ENCODE data around the gene MBOAT7. TPM values are rescaled to one million over a fixed set of nuclear protein-coding genes. Genes with fewer than 3 reads are reported as not detected.
"Not testable (repeated sequence)": the region's sequence is repeated elsewhere in the genome, so short reads cannot be mapped to it uniquely, and the experiment has no call there.

MBOAT7 gene
- total RNA-seq, 3 donors from 2014 or later = 96.3 to 122 (median 108) TPM

DNA sequence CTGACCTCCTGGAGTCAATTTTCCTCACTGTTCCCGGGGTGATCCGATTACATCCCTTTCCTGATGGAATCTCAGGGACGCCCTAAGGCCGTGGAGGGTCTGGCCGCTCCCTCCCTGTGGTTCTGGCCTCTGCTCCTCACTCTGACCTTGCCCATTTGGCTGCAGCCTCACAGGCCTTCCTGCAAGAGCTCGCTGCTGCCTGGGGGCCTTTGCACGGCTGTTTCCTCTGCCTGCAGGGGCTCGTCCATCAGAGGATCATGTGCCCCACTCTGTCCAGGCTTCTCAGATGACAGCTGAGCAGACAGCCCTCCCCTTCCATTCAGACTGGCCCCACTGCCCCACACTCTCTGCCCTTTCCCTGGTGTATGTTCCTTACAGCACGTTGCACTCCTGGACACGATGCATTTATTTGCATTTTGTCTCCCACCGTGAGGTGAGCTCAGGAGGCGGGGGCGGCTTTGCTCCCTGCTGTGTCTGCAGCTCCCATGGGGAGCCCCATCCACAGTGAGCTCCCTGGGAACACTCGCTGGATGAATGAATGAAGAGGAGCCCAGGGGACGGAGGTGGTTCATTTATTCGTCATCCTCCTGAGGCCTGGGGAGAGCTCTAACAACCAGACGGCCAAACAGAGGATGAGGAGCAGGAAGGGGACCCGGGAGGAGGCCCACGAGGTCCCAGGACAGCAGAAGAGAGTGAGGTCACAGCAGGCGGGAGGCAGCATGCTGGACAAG lies 28.3 kb upstream of the MBOAT7 start:
- not testable (repeated sequence) for H3K27me3 Mint-ChIP-seq (ENCODE audit: low read depth); H3K4me1 Mint-ChIP-seq (ENCODE audit: low read depth); H3K4me3 Mint-ChIP-seq; H3K36me3 Mint-ChIP-seq (ENCODE audit: insufficient read depth); ATAC-seq; DNase-seq; H3K9me3 Mint-ChIP-seq

DNA sequence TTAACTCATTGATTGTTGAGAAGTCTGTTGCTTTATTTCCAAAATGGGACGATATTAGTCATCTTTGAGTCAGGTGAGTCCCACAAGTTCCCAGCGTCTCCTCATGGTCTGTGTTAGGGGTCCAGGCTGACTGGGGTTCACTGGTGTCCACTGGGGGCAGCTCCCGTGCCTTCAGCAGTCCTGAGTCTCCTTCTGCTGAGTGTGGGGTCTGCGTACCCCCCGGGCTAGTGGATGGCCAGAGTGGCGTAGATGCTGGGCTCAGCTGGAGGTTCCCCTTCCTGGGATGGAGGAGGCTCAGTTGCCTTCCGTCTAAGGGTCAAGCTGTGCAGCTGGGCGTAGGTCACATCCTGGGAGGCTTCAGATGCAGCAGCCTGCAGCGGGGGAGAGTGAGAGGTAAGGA lies 27.5 kb upstream of the MBOAT7 start:
- H3K9me3 Mint-ChIP-seq = no peaks in the 10 kb centered on the region

DNA sequence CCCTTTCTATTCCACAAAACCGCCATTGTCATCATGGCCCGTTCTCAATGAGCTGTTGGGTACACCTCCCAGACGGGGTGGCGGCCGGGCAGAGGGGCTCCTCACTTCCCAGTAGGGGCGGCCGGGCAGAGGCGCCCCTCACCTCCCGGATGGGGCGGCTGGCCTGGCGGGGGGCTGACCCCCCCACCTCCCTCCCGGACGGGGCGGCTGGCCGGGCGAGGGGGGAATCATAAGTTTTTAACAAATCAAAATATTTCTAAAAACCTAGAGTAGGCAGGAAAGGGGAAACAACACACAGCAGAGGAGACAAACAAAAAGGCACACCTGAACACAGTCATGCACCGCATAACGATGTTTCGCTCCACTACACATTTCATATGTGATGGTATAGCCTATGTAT lies 25.4 kb upstream of the MBOAT7 start:
- DNase-seq; ATAC-seq; H3K27me3 Mint-ChIP-seq (ENCODE audit: low read depth); H3K9me3 Mint-ChIP-seq; H3K4me3 Mint-ChIP-seq; H3K36me3 Mint-ChIP-seq (ENCODE audit: insufficient read depth): not testable (repeated sequence)
- H3K4me1 Mint-ChIP-seq (ENCODE audit: low read depth) = peaks cover 16% of the 10 kb centered on the region

More for the DNA sequence above, 27.5 kb upstream of the MBOAT7 start:
- Mint-ChIP-seq H3K4me3 (no peak overlapping the region), H3K4me1 (ENCODE audit: low read depth) (no peaks in the 10 kb centered on the region), H3K36me3 (ENCODE audit: insufficient read depth) (no peaks in the 10 kb centered on the region), H3K27me3 (ENCODE audit: low read depth) (peaks cover 3% of the 10 kb centered on the region)
- DNase-seq = no peak
- ATAC-seq = no peak

DNA sequence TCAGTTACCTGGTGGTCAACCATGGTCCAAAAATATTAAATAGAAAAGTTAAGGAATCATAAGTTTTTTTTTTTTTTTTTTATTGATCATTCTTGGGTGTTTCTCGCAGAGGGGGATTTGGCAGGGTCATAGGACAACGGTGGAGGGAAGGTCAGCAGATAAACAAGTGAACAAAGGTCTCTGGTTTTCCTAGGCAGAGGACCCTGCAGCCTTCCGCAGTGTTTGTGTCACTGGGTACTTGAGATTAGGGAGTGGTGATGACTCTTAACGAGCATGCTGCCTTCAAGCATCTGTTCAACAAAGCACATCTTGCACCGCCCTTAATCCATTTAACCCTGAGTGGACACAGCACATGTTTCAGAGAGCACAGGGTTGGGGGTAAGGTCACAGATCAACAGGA lies 24.8 kb upstream of the MBOAT7 start:
- H3K4me3 Mint-ChIP-seq; ATAC-seq; H3K36me3 Mint-ChIP-seq (ENCODE audit: insufficient read depth); DNase-seq; H3K9me3 Mint-ChIP-seq; H3K27me3 Mint-ChIP-seq (ENCODE audit: low read depth): not testable (repeated sequence)
- peaks cover 22% of the 10 kb centered on the region for H3K4me1 Mint-ChIP-seq (ENCODE audit: low read depth)

DNA sequence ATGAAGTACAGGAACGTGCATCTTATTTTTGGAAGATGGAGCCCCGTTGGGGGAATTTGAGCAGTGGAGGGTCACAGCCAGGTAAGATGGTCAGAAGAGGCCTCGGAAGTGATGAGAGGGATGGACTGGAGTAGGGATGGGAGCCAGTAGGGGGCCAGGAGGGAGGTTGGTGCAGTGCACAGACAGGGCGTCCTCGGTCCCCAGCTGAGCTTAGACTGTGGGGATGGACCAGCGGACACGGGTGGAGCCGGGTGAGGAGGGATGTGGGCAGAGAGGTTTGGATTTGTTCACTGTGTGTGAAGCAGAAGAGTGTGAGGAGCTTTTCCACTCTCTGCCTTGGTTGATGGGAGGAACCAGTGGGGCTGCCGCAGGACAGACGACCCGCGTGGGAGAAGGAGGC lies 21.9 kb upstream of the MBOAT7 start:
- Mint-ChIP-seq H3K9me3 (no peaks in the 10 kb centered on the region), H3K4me3 (no peak overlapping the region), H3K4me1 (ENCODE audit: low read depth) (peaks cover 51% of the 10 kb centered on the region), H3K36me3 (ENCODE audit: insufficient read depth) (peaks cover 24% of the 10 kb centered on the region), H3K27me3 (ENCODE audit: low read depth) (no peaks in the 10 kb centered on the region)
- DNase-seq (no peak), ATAC-seq (no peak)

DNA sequence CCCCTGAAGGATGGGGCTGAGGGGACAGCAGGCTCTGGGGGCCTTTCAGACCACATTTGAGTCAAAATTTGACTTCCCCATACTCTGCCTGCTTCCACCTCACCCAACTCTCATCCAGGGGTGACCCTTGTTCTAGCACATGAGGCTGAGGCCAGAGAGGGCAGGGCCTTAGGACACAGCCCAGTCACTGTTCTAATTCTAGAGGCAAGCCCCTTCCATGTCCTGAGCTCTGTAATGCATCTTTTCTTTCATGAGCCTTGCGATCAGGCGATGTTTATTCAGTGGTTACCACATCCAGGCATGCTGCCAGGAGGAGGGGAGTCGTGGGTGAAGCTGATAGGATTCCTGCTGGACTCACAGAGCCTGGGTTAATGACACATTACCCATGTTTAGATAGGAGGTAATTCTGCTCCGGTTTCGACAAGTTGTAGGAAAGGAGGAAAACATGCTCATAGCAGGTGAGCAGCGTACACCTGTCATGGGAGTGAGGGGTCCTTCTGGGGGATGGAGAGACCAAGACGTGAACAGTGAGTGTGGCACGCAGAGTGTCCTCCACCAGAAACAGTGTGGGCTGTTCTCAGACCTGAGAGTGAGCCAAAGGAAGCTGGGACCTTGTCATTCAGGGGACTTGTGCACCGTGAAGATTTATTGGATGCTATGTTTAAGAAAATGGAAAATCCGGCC lies 20.6 kb upstream of the MBOAT7 start:
- no peak for DNase-seq
- Mint-ChIP-seq H3K4me1 (ENCODE audit: low read depth) (peaks cover 64% of the 10 kb centered on the region), H3K9me3 (no peaks in the 10 kb centered on the region), H3K36me3 (ENCODE audit: insufficient read depth) (peaks cover 34% of the 10 kb centered on the region), H3K4me3 (peak overlapping the region; percentile 1), H3K27me3 (ENCODE audit: low read depth) (no peaks in the 10 kb centered on the region)
- peak in 1 of 2 donors; percentile 1 for ATAC-seq

DNA sequence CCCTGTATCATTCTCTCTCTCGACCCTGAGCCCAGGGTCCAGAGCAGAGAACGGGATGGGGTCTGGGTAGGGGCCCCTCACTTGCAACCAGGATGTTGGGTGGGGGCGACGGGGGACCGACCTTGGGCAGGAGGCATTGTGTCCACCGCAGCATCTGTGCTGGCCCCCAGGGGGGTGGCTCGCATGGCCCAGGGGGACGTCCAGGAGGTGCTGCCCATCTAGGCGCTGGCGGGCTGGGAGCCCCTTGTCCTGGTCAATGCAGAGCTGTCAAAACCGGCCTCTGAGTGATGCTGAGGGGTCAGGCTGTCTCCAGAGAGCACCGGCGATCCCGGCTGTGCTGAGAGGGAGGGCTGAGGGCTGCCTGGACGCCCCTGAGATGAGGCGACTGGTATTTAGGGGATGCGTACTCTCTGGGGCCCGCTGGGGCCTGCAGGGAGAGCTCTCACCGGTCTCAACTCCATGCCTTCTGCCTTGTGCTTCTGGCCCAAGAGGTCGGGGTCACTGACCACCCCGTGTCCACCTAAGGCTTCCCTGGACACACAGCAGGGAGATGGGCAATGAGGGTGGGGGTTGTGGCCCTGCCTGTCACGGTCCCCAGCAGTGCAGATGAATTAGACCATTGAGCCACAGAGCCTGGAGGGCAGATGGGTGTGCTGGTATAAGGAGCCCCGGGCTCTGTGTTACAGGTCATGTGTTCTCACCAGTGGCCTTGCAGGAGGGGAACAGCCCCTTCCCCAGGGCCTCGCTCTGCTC lies 19.9 kb upstream of the MBOAT7 start:
- Mint-ChIP-seq H3K4me1 (ENCODE audit: low read depth) (peaks cover 71% of the 10 kb centered on the region), H3K27me3 (ENCODE audit: low read depth) (no peaks in the 10 kb centered on the region), H3K4me3 (no peak overlapping the region), H3K36me3 (ENCODE audit: insufficient read depth) (peaks cover 42% of the 10 kb centered on the region), H3K9me3 (no peaks in the 10 kb centered on the region)
- ATAC-seq (peak; percentile 1 to 7), DNase-seq (no peak)

DNA sequence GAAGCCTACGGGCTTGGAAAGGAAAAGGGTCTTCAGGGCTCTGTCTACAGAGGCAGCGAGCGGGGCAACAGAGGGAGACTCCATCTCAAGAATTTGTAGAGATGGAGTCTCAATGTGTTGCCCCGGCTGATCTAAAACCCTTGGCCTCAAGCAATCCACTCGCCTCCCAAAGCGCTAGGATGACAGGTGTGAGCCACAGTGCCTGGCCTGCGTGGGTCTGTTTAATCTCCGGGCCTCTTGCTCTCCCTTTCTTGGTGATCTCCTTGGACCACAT lies 19.3 kb upstream of the MBOAT7 start:
- Mint-ChIP-seq H3K27me3 (ENCODE audit: low read depth) (no peaks in the 10 kb centered on the region), H3K4me1 (ENCODE audit: low read depth) (peaks cover 76% of the 10 kb centered on the region), H3K9me3 (no peaks in the 10 kb centered on the region), H3K36me3 (ENCODE audit: insufficient read depth) (peaks cover 45% of the 10 kb centered on the region), H3K4me3 (peak overlapping the region; percentile 98)
- DNase-seq (no peak), ATAC-seq (peak; percentile 3 to 5)

DNA sequence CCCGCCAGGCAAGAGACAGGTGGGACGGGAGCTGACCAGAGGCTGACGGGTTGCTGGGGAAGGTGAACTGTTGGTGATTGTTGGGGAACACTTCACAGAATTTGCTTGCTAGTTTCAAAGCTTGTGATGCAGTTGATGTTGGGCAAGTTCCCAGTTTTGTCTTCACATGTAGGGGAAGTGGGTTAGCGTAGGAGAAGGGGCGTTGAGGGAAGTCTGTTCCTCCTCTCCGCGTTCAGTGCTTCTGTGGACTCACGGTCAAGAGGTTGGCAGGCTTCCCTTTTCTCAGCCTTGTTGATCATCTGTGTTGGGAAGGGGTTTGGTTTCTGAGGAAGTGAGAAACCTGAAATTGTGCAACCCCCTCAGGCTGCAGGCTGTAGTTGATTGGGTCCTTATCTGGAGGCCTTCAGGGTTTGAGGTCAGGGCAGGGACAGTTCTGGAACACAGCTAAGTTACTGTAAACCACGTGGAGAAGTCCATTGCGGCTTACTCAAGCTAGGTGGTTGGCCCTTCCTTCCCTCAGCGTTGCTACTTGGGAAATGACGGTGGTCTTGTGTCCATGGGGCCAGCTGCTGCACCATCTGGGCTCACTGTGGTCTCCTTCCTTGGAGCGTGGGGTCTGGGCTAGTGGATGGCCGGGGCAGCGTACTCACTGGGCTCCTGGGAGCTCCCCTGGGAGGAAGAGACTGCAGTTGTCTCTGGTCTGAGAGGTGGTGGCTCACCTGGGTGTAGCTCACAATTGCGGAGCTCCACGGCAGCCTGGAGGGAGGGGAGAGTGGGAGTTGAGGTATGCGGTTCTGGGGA lies 18.8 kb upstream of the MBOAT7 start:
- DNase-seq (no peak), ATAC-seq (peak; percentile 5 to 15)
- peaks cover 51% of the 10 kb centered on the region for H3K36me3 Mint-ChIP-seq (ENCODE audit: insufficient read depth)
- H3K4me1 Mint-ChIP-seq (ENCODE audit: low read depth) = peaks cover 81% of the 10 kb centered on the region
- H3K4me3 Mint-ChIP-seq = peak overlapping the region; percentile 98
- no peaks in the 10 kb centered on the region for H3K9me3 Mint-ChIP-seq
- H3K27me3 Mint-ChIP-seq (ENCODE audit: low read depth) = no peaks in the 10 kb centered on the region

DNA sequence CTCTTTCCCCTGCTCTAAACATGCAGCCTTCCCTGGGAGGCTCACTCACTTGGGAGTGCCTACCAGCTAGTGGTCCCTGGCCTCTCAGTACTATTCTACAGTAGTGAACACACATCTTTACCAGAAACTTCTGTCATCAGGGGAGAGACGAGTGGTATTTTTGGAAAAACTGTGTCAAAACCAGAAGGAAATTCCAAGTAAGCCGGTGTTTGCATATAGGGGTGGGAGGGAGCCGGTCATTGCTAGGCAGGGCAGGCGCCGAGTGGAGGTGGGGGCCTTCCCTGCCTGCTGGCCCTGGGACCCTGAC lies 18.2 kb upstream of the MBOAT7 start:
- Mint-ChIP-seq H3K9me3 (no peaks in the 10 kb centered on the region), H3K4me3 (peak overlapping the region; percentile 98), H3K27me3 (ENCODE audit: low read depth) (no peaks in the 10 kb centered on the region), H3K36me3 (ENCODE audit: insufficient read depth) (peaks cover 56% of the 10 kb centered on the region), H3K4me1 (ENCODE audit: low read depth) (peaks cover 86% of the 10 kb centered on the region)
- ATAC-seq (peak; percentile 4 to 7), DNase-seq (no peak)

DNA sequence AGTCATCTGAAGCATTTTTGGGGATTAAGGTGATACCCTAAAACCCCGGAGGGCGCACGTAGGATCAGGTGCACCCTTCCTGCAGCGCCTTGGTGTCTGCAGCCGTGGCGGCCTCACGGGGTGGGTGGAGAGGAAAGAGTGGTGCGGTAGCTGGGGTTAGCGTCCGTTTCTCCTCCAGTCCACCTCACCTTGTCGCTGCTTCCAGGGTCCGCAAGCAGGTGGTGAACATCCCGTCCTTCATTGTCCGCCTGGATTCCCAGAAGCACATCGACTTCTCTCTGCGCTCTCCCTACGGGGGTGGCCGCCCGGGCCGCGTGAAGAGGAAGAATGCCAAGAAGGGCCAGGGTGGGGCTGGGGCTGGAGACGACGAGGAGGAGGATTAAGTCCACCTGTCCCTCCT lies 17.8 kb upstream of the MBOAT7 start:
- DNase-seq; H3K9me3 Mint-ChIP-seq; H3K27me3 Mint-ChIP-seq (ENCODE audit: low read depth); ATAC-seq: not testable (repeated sequence)
- Mint-ChIP-seq H3K4me3 (peak overlapping the region; percentile 98), H3K36me3 (ENCODE audit: insufficient read depth) (peaks cover 61% of the 10 kb centered on the region), H3K4me1 (ENCODE audit: low read depth) (peaks cover 91% of the 10 kb centered on the region)

DNA sequence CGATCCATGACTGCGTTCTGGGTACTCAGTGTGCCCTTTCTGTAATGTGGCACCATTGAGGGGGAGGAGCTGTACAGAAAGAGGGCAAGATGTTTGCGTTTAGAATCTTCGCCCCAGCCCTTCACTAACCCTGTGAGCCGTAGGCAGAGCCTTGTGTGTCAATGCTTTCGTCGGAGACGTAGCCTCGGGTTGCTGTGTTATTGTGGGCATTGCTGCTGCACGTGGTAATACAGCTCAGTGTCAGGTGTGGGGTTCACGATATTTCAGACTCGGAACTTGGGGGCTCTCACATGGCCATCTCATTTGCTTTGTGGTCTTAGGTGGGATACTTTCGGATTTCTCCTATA lies 17.4 kb upstream of the MBOAT7 start:
- peak overlapping the region; percentile 98 for H3K4me3 Mint-ChIP-seq
- H3K27me3 Mint-ChIP-seq (ENCODE audit: low read depth) = no peaks in the 10 kb centered on the region
- ATAC-seq (no peak), DNase-seq (no peak)
- no peaks in the 10 kb centered on the region for H3K9me3 Mint-ChIP-seq
- H3K4me1 Mint-ChIP-seq (ENCODE audit: low read depth) = peaks cover 95% of the 10 kb centered on the region
- peaks cover 64% of the 10 kb centered on the region for H3K36me3 Mint-ChIP-seq (ENCODE audit: insufficient read depth)

DNA sequence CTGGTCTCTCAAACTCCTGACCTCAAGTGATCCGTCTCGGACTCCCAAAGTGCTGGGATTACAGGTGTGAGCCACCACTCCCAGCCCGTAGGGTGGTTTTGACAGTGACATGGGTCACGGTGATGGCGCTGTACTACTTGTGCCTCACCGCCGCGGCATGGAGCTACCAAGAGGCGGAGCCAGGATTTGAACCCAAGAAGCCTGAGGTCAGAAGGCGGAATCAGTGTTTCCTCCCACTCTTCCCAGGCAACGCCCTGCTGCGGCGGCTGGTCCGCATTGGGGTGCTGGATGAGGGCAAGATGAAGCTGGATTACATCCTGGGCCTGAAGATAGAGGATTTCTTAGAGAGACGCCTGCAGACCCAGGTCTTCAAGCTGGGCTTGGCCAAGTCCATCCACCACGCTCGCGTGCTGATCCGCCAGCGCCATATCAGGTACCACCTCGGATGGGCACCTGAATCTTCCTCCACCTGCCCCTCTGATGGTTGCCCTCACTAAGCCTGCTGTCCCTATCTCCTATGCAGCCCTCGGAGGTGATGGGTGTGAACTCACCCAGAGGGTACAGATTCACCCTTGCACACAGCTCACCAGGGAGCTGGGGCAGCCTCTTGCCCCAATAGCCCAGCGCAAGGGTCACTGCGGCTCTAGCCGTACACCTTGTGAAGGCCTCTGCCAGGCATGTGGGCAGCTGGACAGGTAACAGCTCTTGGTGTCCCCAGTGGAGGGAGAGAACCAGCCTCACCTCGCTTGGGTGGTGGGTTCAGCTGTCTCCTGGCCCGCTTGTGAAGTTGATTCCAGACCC lies 16.9 kb upstream of the MBOAT7 start:
- Mint-ChIP-seq H3K4me3 (peak overlapping the region; percentile 98), H3K9me3 (no peaks in the 10 kb centered on the region), H3K36me3 (ENCODE audit: insufficient read depth) (peaks cover 70% of the 10 kb centered on the region), H3K4me1 (ENCODE audit: low read depth) (peaks cover 95% of the 10 kb centered on the region), H3K27me3 (ENCODE audit: low read depth) (no peaks in the 10 kb centered on the region)
- ATAC-seq (no peak), DNase-seq (no peak)
